ENCODE data around the gene SNX1. TPM values are rescaled to one million over a fixed set of nuclear protein-coding genes. Genes with fewer than 3 reads are reported as not detected.

SNX1 gene
- total and polyA plus RNA-seq, 2 experiments from 2014 or later: 40.5 to 102 TPM

- no peaks in the 10 kb centered on the region for H3K79me2 ChIP-seq (ENCODE audit: insufficient read depth)
- DNase-seq: no peak
- in situ Hi-C loops (cut with MboI): no loop called here
These were observed 35.8 kb downstream of the SNX1 start for GRCh38 chr15:64131547-64131946.

DNA sequence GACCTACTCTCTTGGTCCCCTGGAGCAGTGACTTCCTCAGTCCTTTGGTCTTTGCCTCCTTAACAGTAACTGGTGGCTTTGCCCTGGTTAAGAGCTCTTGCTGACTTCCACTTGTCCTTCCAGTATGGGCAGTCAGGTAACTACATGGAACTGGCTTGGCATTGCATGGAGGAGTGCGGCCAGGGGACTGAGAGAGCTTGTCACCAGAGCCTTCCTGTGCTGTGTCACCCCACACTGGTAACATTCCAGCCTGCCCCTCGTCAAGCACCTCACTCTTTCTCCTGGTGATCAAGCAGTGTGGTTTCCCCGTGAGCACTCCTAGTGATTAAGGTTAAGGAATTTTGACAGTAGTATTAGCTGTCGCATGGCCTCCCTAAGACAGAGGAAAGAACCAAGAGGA is 36.4 kb downstream of the SNX1 start:
- in situ Hi-C loops (cut with MboI): no loop called here
- H3F3A ChIP-seq (ENCODE audit: insufficient read depth): no peaks in the 10 kb centered on the region
- no peaks in the 10 kb centered on the region for H3K9me3 ChIP-seq (ENCODE audit: low read depth)
- no peaks in the 10 kb centered on the region for H3K4me1 ChIP-seq (ENCODE audit: insufficient read depth)
- H3K27me3 ChIP-seq (replicated peaks; ENCODE audit: insufficient read depth): no peaks in the 10 kb centered on the region
- H3K9ac ChIP-seq: no peak overlapping the region
- no peaks in the 10 kb centered on the region for H3K9me2 ChIP-seq (ENCODE audit: insufficient read depth)
- H3K36me3 ChIP-seq (ENCODE audit: low read depth): peaks cover 62% of the 10 kb centered on the region
- no peak overlapping the region for H3K27ac ChIP-seq
- no peak overlapping the region for H3K4me3 ChIP-seq
- WGBS, 2 experiments (ENCODE audit: low coverage in 1 of 2, low lambda C conversion rate in 2 of 2, missing lambda C conversion rate in 2 of 2): 95% methylated on average over 4 of the region's 4 CpGs
- TF ChIP-seq EZH2phosphoT487 (IDR thresholded peaks at IDR 0.05; ENCODE audit: insufficient read depth, low read depth): no peak
- H3K79me2 ChIP-seq (ENCODE audit: insufficient read depth): no peaks in the 10 kb centered on the region
- H2AFZ ChIP-seq: no peak overlapping the region
- no peak overlapping the region for H3K4me2 ChIP-seq (ENCODE audit: unreplicated experiment)
- H4K20me1 ChIP-seq (ENCODE audit: insufficient read depth): no peaks in the 10 kb centered on the region
- no peak for DNase-seq

More at GRCh38 chr15:64131547-64131946, 35.8 kb downstream of the SNX1 start:
- Histone ChIP-seq H3F3A (ENCODE audit: insufficient read depth) (no peaks in the 10 kb centered on the region), H3K4me3 (no peak overlapping the region), H3K9me2 (ENCODE audit: insufficient read depth) (no peaks in the 10 kb centered on the region), H3K27me3 (replicated peaks; ENCODE audit: insufficient read depth) (no peaks in the 10 kb centered on the region), H3K36me3 (ENCODE audit: low read depth) (peaks cover 64% of the 10 kb centered on the region), H3K4me1 (ENCODE audit: insufficient read depth) (no peaks in the 10 kb centered on the region), H3K9ac (no peak overlapping the region), H3K27ac (no peak overlapping the region), H2AFZ (no peak overlapping the region), H3K9me3 (ENCODE audit: low read depth) (no peaks in the 10 kb centered on the region), H4K20me1 (ENCODE audit: insufficient read depth) (no peaks in the 10 kb centered on the region), H3K4me2 (ENCODE audit: unreplicated experiment) (no peak overlapping the region)
- no peak for TF ChIP-seq EZH2 (IDR thresholded peaks at IDR 0.05; ENCODE audit: insufficient read depth, poor library complexity, severe bottlenecking)
- no peak for TF ChIP-seq EZH2phosphoT487 (IDR thresholded peaks at IDR 0.05; ENCODE audit: insufficient read depth, low read depth)
- 87 to 88% methylated on average over 7 of the region's 7 CpGs for WGBS, 2 experiments (ENCODE audit: low coverage in 1 of 2, low lambda C conversion rate in 2 of 2, missing lambda C conversion rate in 2 of 2)

GRCh38 chr15:64133623-64134344 is 38.0 kb downstream of the SNX1 start:
- no peaks in the 10 kb centered on the region for H3K79me2 ChIP-seq (ENCODE audit: insufficient read depth)
- peak; percentile 30 for DNase-seq
- no peaks in the 10 kb centered on the region for H3K9me2 ChIP-seq (ENCODE audit: insufficient read depth)
- H3K4me1 ChIP-seq (ENCODE audit: insufficient read depth): no peaks in the 10 kb centered on the region
- H4K20me1 ChIP-seq (ENCODE audit: insufficient read depth): no peaks in the 10 kb centered on the region
- no peak overlapping the region for H3K4me3 ChIP-seq
- in situ Hi-C loops (cut with MboI): no loop called here
- no peak overlapping the region for H3K9ac ChIP-seq
- 80 to 84% methylated on average over 10 of the region's 10 CpGs for WGBS, 2 experiments (ENCODE audit: low coverage in 1 of 2, low lambda C conversion rate in 2 of 2, missing lambda C conversion rate in 2 of 2)
- H3K9me3 ChIP-seq (ENCODE audit: low read depth): no peaks in the 10 kb centered on the region
- TF ChIP-seq EZH2phosphoT487 (IDR thresholded peaks at IDR 0.05; ENCODE audit: insufficient read depth, low read depth): no peak
- TF ChIP-seq EZH2 (IDR thresholded peaks at IDR 0.05; ENCODE audit: insufficient read depth, poor library complexity, severe bottlenecking): no peak
- peaks cover 59% of the 10 kb centered on the region for H3K36me3 ChIP-seq (ENCODE audit: low read depth)
- no peaks in the 10 kb centered on the region for H3K27me3 ChIP-seq (replicated peaks; ENCODE audit: insufficient read depth)
- no peak overlapping the region for H2AFZ ChIP-seq
- no peak overlapping the region for H3K4me2 ChIP-seq (ENCODE audit: unreplicated experiment)
- H3F3A ChIP-seq (ENCODE audit: insufficient read depth): no peaks in the 10 kb centered on the region
- H3K27ac ChIP-seq: no peak overlapping the region

DNA sequence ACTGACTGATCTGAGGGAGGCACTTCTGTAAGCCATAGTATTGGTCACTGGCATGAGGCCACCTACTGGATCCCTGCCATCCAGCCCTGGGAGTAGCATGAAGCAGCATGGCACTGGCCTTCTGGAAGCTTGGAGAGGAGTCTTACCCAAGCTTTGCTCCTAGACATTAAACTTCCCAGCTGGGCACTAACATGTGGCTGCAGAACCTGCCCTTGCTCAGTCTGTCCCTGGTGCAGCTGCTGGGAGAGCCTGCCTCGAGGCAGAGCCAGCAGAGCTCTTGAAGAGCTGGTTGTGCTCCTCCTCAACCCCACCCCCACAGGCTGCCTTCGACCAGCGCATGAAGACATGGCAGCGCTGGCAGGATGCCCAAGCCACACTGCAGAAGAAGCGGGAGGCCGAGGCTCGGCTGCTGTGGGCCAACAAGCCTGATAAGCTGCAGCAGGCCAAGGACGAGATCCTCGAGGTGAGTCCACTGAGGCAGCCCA is 38.6 kb downstream of the SNX1 start:
- no peak for DNase-seq
- in situ Hi-C loops (cut with MboI): no loop called here
- WGBS, 2 experiments (ENCODE audit: low coverage in 1 of 2, low lambda C conversion rate in 2 of 2, missing lambda C conversion rate in 2 of 2): 85 to 89% methylated on average over 8 to 9 of the region's 9 CpGs

More for the DNA sequence above, 38.6 kb downstream of the SNX1 start:
- Histone ChIP-seq H3K9me3 (ENCODE audit: low read depth) (no peaks in the 10 kb centered on the region), H3K27me3 (replicated peaks; ENCODE audit: insufficient read depth) (no peaks in the 10 kb centered on the region), H3K79me2 (ENCODE audit: insufficient read depth) (no peaks in the 10 kb centered on the region), H3K27ac (no peak overlapping the region), H3K9me2 (ENCODE audit: insufficient read depth) (no peaks in the 10 kb centered on the region), H2AFZ (no peak overlapping the region), H3K4me2 (ENCODE audit: unreplicated experiment) (no peak overlapping the region), H4K20me1 (ENCODE audit: insufficient read depth) (no peaks in the 10 kb centered on the region), H3K36me3 (ENCODE audit: low read depth) (peaks cover 54% of the 10 kb centered on the region), H3F3A (ENCODE audit: insufficient read depth) (no peaks in the 10 kb centered on the region), H3K4me1 (ENCODE audit: insufficient read depth) (no peaks in the 10 kb centered on the region), H3K4me3 (no peak overlapping the region), H3K9ac (no peak overlapping the region)
- no peak for TF ChIP-seq EZH2phosphoT487 (IDR thresholded peaks at IDR 0.05; ENCODE audit: insufficient read depth, low read depth)
- no peak for TF ChIP-seq EZH2 (IDR thresholded peaks at IDR 0.05; ENCODE audit: insufficient read depth, poor library complexity, severe bottlenecking)
